Stimulated activated CD8-positive, alpha-beta memory T cell treated with anti-CD3 and anti-CD28 coated beads, Interleukin-4, amount 100 ng/mL, for 1 hour (primary cell): ENCODE data around the gene DLG4.

Source experiments
- DNase-seq, 2 donors: peaks; one replicate each; pipeline ENCODE4 v3.0.0-alpha.2; 2020; ENCODE audit warnings: low read depth in 2 of 2, low spot score in 1 of 2

DLG4 gene

DNA sequence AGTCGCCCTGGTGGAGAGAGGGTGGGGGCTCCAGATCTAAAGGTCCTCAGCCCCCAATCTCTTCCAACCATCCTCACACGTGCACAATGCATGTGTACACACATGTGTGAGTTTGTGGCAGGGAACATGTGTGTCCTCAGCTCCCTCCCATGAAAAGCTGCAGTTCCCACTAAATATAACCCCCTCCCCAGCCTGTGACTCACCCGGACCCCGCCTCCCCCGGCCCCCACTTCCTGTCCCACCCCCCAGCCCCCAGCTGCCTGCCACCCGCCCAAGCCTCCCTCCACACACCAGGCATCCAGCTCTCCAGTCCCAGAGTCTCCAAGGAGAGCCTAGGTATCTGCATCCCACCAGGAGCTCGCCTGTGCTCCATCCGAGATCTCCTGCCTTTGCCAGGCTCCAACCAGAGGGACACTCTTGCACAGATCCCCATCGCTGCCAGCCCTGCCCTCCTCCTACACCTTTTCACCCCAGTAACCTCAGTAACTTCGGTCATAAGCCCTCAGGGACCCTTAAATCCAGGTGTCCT is 3.9 kb downstream of the DLG4 start:
- no peak for DNase-seq

DNA sequence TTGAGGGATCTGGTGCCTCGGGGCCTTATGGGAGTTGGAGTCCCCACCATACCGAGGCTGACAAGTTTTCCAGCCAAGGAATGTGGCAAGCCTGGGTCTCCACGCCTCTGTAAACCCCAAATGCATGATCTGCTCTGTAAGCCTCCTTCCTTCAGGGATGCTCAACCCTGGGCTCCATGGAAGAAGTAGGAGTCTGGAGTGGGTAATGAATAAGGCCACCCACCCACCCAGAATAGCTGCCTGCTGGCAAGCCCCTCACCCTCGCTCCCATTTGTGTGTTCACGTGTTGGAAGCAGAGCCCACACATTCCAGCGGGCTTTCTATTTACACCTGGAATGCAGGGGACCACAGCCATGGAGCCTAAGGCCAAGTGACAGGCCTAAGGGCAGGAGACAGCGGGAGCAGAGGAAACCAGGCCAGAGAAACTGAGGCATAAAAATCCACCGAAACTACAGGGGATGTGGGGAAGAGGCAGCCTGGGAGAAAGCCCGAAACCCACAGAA is 4.4 kb downstream of the DLG4 start:
- no peak for DNase-seq

DNA sequence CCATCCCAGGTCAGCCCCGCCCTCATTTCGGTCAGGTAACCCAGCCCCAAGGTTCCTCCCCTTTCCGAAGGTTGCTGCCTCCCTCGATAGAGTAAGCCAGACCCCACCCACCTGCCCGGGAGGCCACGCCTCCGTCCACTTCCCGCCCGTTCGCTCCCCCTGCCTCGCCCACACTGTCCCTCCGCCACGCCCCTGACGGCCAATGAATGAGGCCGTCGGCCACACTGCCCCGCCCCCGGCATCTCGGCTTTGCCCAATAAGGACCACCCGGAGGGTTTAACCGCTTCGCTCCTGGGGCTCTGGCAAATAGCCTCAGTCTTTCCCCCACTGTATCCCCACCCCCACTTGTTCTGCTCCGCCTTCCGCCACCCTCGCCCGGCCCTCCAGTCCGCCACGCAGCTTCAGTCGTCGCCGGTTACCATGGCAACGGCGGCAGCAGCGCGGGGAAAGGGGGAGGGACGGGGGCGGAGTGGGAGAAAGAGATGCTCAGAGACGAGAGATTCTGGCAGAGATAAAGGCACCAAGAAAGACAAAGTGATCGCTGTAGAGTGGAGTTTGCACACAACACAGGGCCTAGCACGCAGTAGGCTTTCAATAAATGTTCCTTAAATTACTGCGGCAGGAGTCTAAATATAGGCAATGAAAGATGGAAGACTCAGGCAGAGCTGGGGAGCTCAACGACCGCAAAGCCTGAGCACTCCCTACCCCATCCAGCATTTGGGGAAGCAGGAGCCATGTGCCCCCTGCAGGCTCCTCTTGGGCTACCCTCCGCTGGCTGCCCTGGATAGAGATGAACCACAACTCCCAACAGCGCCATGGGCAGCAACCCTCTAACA is 5.1 kb downstream of the DLG4 start:
- peak; percentile 97 to 98 for DNase-seq

DNA sequence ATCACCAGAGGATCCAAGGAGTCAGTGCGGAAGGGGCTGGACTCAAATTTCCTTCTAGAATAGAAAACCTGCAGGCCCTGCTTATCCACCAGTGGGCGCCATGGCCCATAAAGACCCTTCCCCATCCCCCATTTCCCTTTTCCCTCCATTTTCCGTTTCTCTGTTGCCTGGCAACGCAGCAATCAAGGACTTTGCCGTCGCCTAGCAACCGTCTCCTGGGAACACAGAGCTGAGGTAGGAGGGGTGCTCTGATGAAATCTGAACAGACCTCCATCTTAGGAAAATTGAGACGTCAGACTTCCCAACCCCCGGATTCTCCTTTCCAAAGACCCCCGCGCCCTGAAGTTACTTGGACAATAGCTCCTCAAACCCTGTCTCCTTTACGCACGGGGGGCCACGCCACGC is 5.7 kb downstream of the DLG4 start:
- no peak for DNase-seq

DNA sequence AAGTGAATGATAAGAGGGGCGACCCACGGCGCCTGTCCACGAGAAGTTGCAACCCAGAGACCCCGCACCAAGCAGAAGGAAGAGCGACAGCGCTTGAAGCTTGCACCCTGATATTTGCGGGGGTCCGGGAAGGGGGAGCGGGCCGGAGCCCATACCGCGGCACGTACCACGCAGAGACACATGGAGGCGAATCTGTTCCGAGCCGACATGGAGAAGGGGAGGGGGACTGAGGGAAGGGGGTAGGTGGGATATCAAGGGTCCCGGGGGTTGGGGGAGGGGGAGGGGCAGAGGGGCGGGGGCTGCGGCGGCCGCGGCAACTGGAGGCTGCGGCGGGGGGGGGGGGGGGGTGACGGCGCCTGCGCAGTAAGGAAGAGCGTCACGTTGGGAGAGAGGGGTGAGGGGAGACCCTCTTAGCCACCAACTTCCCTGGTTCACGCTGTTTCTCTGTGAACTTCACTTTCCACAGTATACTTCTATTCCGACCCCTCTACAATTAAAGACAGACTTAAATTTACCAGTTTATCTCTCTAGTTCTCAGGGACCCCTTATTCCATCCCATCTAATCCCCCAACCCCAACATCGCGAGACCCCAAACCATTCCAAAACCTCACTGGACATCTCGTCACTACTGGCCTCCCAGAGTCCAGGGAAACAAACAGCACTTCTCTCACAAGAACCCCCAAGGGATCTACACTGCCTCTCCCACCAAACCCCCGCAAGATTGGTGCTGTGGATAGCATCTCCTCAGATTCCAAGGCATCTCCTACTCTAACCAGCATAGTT is 8.0 kb downstream of the DLG4 start:
- DNase-seq = no peak

DNA sequence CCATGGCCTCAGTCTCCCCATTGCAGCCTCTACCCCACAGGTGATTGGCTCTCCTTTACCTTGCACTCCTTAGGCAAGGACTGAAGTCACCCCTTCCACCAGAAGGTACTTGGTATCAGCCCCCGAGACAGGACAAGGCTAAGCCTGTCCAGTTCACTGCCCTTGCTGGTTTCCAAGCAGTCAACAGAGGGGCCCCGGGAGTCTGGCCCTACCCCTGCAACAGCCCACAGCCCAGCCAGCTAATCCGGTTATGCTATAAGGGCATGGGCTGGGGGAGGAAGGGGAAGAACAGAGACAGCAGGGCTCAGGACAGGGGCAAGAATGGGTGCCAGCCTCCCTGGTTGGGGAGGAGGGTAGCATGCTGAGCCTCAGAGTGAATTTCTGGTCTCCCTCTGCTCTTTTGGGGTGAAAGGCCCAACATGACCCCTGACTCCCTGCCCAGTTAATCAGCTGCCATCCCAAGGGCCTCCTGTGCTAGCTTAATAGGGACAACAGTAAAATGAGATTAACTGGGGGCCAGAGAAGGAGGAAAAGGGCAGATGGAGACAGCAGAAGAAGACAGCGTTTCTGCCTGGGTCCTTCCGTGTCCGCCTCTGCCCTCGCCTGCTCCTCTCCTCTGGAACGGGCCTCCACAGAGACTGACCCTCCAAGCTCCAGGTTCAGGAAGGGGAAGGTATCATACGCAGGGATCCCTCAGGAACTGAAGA is 10.7 kb downstream of the DLG4 start:
- DNase-seq = no peak

DNA sequence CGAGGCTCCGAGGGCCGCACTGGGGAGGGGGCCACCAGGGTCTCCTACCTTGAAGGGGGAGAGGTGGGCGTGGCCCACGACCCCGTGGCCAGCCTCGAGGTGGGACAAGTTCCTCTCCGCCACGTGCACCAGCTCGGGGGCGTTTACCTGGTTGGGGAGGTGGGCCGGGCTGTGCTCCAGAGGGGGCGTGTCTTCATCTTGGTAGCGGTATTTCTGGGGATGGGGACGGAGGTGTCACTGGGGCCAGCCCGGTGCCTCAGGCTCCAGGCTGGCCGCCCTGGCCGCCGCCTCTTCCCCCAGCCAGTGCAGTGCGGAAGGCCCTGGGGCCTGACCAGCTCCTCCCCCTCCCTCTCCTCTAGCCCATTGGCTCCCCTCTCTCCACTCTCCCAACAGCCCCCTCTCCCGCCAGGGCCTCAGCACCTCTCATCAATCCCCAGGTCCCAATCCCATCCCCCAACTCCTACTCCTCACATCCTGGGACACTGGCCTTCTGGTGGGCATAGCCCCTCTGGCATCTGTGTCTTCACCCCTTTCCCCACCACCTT is 11.5 kb downstream of the DLG4 start:
- no peak for DNase-seq

DNA sequence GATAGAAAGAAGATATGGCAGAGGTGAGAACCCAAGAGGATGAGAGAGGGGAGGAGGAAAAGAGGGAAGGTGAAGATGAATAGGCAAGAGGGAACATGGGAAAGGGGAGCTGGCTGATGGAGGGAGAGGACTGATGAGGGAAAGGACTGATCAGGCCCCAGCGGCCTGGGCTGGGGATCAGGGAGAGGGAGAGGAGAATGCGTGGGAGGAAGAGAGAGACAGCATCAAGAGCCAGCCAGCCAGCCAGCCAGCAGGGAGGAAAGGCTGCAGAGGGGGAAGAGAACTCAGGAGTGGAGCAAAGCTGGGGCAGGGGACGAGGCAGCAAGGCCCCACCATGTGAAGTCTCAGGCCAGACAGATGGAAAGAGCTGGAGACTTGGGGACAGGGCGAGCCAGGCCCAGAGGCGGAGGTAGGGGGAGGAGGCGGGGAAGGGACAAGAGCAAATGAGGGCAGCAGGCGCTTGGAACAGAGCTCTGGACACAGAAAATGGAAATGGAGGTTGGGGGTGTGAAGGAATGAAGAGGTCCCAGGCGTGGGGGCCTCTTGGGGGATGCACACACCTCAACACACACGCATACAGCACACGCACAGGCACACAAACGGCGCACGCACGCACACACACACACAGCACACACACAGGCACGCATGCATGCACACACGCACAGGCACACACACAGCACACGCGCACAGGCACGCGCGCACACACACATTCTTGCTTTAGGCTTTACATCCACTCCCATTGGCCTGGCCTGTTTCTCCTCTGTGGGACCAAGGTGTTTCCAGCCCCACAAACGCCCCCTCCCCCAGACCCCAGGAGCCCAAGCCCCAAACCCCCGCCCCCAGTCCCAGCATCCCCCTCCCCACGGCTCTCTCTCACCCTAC is 12.3 kb downstream of the DLG4 start:
- no peak for DNase-seq

DNA sequence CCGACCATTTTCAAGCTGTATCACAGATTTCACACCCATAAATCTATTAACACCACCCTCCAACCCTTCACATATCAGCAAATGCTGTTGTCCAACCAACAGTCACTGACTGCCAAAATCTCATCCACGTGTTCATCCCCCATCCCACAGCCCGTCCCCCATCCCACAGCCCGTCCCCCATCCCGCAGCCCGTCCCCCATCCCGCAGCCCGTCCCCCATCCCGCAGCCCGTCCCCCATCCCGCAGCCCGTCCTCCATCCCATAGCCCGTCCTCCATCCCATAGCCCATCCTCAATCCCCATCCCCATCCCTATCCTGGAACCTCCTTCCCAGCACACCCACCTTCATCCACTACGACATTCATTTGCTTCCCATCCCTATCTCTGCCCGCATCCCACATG is 14.1 kb downstream of the DLG4 start:
- no peak for DNase-seq

DNA sequence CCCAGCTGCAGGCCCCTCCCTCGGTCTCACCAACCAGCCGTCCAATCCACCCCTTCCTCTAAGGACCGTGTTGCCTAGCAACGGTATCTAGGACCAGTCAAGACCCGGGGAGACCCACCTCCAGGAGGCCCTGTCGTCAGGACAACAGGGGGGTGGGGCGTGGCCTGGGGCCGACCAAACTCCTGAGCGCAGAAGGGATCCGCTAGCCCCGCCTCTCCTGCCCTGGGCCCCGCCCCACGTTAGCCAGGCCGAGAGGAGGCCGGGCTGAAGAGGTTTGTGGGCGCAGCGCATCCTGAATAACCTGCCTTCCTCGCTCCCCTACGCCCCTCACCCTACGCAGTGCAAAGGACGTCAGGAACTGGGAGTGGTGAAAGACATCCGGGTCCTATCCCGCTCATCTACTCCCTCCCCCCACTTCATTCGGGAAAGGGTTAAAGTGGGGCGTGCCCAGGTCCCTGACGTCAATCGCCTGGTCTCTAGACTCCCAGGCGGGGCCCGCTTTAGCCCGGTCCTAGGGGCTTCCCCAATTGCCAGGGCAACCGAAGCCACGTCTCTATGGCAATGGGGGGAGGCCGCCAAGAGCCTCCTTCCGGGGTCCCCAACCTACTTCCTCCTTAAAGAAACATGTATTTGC is 14.7 kb downstream of the DLG4 start:
- peak; percentile 89 to 91 for DNase-seq

DNA sequence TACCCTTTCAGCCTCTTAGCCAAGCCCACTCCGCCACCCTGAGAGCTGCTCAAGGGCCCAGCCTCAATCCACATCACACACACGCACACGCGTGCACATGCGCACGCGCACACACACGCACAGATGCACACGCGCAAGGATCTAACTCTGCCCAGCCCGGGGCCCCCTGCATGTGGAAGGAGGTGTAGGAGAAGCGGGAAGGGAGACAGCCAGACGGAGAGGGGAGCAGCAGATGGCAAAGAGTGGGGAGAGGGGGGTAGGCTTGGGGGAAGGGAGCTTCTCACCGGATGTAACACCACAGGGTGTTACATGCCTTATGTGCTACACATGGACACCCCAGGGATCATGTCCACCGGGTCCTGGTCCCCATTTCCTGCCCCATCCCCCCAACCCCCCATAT is 15.3 kb downstream of the DLG4 start:
- DNase-seq = no peak

DNA sequence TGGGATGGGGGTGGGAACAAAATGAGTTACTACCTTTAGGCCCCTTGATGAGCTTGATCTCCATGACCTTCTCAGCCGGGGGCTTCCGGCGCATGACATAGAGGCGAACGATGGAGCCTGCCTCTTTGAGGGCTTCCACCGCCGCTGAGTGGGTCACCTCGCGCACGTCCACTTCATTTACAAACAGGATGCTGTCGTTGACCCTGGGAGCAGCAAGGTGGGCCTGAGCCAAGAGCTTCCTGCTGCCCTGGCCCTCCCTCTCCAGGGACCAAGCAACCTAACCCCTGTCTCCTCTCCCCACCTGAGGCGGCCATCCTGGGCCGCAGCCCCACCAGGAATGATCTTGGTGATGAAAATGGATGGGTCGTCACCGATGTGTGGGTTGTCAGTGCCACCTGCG is 16.2 kb downstream of the DLG4 start:
- no peak for DNase-seq

DNA sequence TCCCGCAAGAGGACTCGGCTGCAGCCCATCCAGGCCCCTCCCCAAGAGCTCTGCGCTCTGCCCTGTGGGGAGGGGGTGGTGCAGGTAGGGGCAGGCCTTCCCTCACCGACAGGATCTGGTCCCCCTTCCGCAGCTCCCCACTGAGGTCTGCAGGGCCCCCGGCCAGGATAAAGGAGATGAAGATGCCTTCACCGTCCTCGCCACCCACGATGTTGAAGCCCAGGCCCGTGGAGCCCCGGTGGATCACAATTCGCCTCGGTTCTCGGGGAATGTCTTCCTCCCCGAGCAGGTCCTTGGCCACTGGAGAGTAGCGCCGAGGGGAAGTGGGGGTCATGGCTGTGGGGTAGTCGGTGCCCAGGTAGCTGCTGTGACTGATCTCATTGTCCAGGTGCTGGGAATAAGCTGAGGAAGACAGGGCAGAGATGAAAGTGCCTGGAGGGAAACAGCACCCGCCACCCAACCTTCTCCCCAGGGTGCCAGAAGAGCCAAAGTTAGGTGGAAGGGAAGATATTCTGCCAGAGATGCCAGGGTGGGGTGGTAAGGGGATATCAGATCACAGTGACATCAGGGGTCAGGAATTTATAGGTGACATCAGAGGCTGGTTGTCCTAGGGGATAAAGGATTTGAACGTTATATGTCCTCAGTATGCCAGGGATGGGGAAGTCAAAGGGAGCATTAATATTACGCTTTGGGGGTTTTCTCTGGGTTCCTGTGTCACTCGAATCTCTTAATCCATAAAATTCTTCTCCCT is 22.8 kb downstream of the DLG4 start:
- no peak for DNase-seq

DNA sequence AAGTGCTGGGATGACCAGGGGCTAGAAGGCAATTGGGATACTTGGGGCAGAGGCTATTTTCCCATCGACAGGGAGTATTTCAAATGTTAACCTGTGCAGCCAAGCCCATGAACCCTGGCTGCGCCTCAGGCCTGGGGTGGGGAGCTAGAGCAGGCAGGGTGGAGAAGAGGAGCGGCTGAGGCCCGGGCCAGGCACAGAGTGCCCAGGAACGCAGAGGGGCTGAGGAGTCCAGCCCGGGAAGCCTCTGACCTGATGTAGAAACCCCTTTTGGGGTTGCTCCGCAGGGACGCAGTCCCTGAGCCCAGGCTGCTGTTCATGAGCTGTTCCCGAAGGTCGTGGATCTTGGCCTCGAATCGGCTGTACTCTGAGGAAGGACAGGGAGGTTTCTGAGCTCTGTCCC is 23.7 kb downstream of the DLG4 start:
- DNase-seq = no peak

DNA sequence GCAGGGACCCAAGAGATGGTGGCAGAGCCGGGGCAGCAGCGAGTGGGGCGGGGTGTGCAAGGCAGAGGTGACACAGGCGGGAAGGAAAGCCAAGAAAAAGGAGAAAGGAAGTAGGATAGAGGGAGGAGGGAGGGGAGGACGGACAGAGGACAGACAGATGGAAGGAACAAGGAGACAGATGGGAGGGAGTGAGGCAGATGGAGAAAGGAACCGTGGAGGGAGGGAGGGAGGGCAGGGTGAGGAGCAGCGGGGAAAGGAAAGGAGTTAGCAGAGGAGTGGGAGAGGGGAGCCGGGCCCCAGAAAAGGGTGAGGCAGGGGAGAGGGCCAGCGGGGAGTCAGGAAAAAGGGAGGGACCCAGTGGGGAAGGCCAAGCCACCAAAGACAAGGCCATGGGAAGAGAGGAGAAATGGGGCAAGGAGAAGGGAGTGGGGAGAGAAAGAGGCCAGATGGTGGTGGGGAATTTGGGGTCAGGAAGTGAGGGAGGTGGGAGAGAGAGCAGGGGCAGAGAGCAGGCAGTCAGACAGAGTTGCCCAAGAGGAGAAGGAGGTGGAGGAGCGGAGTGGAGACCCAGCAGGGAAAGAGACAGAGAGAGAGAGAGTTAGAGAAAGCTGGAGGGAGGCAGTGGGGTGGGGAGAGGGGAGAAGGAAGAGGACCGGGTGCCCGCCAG is 27.2 kb downstream of the DLG4 start:
- DNase-seq = no peak

DNA sequence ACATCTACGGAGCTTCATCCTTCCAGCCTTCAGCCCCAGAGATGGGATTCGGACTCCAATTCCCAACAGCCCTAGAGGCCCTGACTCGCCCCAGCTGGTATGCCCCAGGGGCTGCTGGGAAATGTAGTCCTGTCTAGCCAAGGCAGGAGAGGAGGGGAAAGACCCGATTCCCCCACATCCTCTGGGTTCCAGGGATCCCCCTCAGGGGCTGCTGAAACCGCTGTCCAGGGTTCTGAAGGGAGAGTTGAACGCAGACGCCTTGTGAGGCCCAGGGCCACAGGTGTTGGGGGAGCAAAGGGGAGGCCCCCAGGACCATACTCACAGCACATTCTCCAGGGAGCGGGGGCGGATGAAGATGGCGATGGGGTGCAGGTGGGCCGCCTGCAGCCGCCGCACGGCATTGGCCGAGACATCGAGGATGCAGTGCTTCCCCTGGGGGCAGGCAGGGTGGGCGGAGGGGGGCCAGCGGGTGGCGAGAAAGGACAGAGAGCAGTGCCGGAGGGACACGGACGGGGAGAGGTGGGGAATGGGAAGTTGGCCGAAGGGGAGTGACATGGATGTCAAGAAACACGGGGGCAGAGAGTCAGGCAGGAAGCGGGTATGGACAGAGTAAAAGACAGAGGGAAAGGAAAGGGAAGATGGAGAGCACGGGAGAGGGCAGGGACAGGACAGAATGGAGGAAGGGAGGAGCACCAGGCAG is 27.9 kb downstream of the DLG4 start:
- DNase-seq = no peak

DNA sequence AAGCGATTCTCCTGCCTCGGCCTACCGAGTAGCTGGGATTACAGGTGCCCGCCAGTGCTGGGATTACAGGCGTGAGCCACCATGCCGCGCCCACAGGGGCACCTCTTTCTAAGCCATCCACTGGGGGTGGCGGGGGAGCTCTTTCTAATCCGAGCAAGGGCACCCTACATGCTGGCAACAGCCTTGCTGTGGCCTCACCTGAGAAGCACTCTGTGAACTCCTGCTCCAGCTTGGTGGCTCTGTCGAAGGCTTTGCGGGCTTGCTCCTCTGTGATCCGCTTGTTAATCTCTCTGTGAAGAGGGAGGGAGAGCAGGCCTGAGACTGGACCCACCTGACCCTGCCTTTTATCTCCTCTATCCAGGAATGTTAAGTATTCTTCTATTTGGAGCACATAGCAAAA is 28.6 kb downstream of the DLG4 start:
- DNase-seq = no peak
